ENCODE data around the gene SEMA3C.

DNA sequence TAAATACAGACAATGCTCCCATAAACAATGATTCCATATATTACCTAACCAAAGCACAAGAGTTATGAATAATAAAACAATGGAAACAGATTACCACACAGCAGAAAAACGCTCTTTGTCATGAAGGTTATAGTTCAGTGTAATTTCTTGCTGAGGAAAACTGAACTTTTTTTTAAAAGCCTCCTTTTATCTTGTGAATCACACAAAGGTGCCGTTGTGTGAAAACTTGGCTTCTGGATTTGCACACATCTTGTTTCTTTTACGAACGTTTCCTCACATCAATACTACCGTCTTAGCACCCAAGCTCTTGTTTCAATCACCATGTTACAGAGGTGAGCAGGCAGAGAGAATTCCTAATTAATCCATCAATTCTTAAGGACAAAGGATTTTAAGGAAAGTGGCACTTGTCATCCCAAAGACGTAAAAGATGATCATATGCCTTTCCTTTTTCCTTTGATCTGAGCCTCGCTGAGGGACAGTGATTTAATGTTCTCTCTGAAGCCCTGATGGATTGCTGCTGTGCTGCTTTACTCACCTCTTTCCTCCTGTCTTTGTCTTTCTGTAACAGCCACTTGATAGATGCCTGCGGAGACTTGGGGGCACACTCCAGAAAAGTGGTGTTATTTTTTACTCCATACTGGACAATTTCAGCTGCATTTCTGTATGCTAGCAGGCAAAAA lies 170.3 kb downstream of the SEMA3C start:
- TF ChIP-seq, protein P1, sequence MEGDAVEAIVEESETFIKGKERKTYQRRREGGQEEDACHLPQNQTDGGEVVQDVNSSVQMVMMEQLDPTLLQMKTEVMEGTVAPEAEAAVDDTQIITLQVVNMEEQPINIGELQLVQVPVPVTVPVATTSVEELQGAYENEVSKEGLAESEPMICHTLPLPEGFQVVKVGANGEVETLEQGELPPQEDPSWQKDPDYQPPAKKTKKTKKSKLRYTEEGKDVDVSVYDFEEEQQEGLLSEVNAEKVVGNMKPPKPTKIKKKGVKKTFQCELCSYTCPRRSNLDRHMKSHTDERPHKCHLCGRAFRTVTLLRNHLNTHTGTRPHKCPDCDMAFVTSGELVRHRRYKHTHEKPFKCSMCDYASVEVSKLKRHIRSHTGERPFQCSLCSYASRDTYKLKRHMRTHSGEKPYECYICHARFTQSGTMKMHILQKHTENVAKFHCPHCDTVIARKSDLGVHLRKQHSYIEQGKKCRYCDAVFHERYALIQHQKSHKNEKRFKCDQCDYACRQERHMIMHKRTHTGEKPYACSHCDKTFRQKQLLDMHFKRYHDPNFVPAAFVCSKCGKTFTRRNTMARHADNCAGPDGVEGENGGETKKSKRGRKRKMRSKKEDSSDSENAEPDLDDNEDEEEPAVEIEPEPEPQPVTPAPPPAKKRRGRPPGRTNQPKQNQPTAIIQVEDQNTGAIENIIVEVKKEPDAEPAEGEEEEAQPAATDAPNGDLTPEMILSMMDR (IDR thresholded peaks at IDR 0.05; ENCODE audit: insufficient read depth, low read length): no peak
- TF ChIP-seq POLR2AphosphoS5 (IDR thresholded peaks at IDR 0.05; ENCODE audit: low read depth): no peak
